NCI-H510A (cell line): Measurements from ENCODE around the gene SEMA4D.

Source experiments
- DNase-seq: peaks from one replicate; lab custom pipeline; 2025; lab: John Stamatoyannopoulos, UW

Gene SEMA4D

DNA sequence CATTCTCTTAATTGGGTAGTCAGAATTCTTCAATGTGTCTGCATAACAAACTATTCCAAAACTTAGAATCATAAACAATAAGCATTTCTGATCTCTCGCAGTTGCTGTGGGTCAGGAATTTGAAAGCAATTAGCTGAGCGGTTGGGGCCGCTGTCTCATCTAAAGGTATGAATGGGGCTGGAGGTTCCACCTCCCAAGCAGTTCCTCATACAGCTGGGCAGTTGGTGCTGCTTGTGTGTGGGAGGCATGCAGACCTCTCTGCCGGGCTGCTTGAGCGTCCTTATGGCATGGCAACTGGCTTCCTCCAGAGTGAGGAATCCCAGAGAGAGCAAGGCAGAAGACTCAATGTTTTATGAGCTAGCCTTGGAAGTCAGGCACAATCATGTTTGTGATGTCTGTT is 30.2 kb upstream of the SEMA4D start:
- no peak for DNase-seq

DNA sequence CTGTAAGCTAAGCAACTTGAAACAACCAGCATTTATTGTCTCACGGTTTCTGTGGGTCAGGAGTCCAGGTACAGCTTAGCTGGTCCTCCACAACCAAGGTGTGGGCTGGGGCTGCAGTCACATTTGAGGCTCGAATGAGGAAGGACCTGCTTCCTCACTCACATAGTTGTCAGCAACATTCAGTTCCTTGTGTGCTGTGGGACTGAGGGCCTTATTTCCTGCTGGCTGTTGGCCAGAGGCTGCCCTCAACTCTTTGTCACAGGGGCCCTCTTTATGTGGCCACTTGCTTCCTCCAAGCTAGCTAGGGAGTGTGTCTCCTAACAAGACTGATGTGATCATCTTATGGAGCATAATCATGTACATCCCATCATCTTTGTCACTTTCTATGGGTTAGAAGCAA is 29.2 kb upstream of the SEMA4D start:
- no peak for DNase-seq

DNA sequence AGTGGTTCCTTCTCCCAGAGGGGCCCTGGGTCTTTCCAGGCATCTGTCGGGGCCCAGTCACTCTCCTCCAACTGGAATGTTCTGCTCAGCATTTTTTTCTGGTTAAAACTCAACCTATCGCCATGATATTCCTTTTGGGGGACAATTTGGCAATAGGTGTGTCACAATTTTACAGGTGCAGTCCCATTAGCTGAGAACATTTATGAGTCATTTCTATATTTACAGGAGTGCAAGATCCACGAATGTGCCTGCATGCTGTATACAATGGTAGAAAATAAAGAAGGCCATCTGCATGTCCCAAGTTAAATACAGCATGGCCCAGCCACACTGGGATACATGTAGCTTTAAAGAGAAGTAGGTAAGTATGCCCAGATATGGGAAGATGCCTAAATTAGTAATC is 28.8 kb upstream of the SEMA4D start:
- DNase-seq = no peak

DNA sequence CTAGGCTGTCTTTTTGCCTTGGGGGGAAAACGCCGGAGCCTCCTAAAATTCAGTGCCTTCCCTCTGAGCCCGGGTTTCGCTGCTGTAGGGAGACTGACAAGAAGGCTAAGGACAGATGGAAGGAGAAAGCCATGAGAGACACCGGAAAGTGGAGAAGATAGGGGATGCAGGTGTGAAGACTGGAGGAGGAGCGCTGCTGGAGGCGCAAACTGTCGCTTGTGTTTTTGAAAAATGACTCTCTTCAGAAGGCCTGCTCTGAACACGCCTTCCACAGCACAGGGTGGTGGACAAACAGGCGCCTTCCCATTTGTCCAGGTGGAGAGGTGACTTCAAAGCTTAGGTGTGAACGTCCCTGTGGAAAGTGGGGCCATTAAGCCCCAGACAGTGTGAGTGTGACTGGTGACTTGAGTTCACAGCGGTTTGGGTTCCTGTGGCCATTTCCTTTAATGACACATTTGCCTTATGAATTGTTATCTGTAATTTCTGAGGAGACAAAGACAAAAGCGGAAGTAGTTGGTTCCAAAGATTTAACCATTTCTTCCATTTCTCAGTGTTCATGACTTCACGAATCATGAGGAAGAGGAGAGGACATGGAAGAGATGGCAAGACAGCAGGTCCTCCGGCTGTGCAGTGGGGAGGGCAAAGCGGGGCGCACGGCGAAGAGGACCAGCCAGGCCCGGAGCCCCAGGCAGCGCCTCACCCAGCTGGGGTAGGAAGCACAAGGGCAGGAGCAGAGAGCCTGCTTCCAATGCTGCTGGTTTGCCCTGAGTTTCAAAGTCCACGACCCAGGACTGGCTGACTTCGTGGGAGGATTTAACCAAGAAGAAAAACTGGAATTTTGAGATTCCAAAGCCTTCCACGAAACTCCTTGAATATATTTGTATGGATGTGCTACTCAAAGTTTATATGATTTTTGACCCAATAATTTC is 27.8 kb upstream of the SEMA4D start:
- no peak for DNase-seq

DNA sequence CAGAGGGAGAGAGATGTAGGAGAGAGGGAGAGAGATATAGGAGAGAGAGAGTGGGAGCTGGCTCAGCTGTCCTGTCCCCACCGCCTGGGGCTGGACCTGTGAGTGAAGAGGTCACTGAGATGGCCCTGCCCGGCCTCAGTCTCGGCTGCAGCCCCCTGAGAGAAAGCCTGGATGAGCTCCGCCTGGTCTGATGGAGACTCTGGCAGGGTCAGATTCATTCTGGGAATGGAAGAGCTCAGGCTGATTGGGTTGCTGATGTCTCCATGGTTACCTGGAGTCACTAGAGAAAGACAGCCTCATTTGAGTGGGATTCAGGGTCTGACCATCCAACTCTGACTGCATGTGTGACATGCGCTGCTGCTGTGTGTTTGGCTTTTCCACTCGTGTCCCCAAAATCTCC is 27.1 kb upstream of the SEMA4D start:
- DNase-seq = no peak

- no peak for DNase-seq
Observed at GRCh38 chr9:89523948-89524347, 26.0 kb upstream of the SEMA4D start.

GRCh38 chr9:89522959-89523285 is 25.0 kb upstream of the SEMA4D start:
- no peak for DNase-seq

GRCh38 chr9:89522261-89522958 is 24.5 kb upstream of the SEMA4D start:
- DNase-seq = no peak

DNA sequence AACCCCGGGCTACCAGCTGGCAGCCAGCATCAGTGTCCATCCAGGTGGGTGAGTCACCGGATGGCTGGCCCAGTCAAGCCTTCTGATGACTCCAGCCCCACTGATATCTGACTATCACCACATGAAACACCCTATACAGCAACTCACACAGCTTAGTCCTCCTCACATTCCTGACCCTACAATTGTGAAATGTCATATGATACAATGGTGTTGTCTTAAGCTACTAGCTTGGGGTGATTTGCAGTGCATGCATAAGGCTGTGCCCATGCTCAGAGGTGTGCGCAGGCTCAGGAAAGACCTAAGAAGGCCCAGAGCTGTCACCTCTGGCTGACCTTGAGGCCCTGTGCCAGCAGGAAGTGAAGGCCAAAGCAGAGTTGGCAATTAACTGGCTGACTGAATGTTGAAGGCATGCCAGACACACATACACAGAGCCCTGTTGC is 21.5 kb upstream of the SEMA4D start:
- DNase-seq = no peak

DNA sequence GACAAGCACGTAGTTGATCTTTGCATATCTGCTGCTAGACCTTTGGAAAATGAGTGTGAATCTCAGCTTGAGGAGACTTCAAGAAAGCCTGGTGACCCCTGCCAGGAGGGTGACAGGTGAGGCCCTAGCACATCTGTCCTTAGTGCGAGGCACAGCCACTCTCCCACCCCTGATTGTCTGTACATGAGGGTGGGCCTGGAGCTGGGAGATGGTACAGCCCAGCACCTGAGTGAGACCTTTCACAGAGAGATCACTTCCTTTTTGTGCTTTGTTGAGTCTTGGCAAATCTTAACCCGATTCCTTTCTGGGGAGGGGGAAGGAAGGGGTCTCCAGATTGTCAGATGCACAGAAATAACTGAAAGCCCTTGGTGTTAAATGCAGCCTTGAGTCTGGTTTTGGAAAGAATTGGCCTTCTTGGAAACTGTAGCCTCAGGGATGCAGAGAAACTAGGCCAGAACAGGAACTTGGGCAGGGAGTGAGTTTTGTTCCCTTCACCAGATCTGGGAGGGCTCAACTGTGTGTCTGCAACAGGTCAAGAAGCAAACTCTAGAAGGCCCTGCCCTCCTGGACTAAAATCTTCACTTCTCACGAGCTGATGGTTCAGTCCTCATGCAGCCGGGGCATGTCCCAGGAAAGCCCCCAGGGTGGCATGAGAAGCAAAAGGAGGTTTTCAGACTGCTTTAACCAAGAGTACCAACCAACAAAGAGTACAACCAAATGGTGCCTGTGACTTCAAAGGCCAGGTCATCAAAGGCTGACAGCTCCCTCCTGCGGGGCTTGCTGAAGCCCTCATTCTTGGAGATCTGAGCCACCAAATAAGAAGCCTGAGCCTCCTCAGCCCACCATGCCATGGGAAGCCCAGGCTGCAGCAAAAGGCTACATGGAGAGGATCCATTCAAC is 20.8 kb upstream of the SEMA4D start:
- no peak for DNase-seq

DNA sequence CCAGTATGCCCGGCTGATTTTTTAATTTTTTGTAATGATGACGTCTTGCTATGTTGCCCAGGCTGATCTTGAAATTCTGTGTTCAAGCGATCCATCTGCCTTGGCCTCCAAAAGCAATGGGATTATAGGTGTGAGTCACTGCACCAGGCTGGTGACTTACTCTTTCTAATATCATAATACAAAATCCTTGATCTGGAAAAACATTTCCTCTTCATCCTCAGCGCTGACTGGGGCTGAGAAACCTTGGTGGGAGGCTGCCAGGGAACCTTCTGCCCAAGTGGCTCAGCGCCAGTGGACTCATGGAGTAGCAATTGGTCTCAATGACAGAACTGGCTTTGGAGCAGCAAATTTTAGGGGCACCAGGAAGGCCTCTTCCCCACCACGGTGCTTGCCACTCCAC is 17.5 kb upstream of the SEMA4D start:
- DNase-seq = no peak

- DNase-seq = no peak
Observed at GRCh38 chr9:89514956-89515355, 17.0 kb upstream of the SEMA4D start.

DNA sequence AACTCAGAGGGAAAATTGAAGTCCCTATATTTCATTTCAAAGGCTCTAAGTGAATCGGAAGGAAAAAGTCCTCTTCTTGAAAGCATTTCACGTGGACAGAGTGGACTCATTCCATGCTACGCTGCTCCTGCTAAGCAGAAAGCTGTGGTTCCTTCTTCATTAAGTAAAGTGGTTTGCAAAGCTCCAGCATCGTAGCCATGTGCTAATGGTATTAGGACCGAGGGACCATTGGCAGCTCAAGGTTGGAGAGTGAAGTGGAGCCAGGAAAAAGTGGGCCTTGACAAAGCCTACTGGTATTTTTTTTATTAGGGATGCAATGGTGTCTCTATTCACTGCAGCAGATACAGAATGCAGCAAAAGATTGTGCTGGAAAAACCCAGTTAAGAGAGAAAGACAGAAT is 16.4 kb upstream of the SEMA4D start:
- no peak for DNase-seq

DNA sequence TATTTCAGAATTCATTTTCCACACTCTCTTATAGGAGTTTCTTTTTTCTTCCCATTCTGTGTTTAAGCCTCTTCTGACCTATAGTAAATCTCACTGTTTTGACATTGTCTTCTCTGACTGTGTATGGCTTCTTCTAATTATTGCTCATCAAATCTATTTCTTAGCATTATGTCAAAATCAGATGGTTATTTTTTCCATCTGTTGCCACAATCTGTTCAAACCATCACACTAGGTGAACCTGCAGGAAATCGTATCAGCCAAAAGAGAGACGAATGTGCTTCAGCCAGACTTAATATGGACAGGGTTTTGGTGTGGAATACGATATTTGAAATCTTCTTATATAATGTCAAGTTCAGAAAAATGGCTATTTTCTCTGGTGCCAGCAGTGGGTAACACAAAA is 15.9 kb upstream of the SEMA4D start:
- DNase-seq = no peak

DNA sequence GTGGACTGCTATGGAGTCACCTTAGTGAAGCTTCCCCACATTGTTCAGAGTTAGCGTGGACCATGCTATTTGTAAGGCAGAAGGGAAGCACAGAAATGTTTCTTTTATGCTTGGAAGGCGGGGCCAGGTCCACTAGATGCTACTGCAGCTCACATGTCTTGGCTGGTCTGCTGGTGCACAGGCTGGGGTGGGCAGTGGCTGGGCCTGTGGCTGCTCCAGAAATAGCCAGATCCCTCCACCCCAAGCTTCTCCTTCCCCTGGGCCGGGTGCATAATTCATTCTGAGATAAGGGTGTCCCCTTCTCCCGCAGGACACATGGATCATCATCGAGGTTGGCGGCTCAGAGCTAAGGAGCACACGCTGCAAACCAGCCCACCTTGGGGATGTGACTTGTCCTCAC is 14.5 kb upstream of the SEMA4D start:
- no peak for DNase-seq

DNA sequence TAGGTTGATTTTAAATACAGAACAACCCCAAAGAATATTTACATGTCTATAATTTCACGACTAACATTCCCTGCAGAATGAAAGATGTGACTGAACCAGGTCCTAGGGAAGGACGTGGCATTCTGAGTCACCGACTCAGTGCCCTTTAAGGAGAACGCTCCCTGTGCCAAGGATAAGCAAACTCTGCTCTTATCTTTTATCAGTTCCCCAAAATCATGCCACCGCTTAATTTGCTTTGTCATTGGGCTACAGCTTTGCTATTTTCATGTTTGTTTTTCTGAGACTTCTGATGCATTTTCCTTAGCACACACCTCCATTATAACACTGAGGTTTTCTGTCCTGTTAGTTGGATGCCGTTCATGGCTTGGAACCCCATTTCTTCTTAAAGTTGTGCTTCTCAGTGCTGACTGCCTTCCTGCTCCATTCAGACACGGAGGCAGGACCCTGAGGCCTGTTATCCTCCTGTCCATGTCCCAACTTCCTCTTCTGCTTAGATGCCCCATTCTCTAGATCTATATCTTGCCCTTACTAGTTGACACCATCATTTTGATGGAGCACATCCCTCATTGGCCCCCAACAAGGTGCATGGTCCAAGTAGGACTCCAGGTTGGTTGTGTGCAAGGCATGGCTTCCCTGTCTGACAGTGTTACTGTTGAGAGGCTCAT is 11.2 kb upstream of the SEMA4D start:
- DNase-seq = no peak

GRCh38 chr9:89505911-89506310 is 8.0 kb upstream of the SEMA4D start:
- DNase-seq = peak; percentile 32

- no peak for DNase-seq
Observed at GRCh38 chr9:89505048-89505447, 7.1 kb upstream of the SEMA4D start.

GRCh38 chr9:89502671-89503070 is 4.8 kb upstream of the SEMA4D start:
- no peak for DNase-seq

DNA sequence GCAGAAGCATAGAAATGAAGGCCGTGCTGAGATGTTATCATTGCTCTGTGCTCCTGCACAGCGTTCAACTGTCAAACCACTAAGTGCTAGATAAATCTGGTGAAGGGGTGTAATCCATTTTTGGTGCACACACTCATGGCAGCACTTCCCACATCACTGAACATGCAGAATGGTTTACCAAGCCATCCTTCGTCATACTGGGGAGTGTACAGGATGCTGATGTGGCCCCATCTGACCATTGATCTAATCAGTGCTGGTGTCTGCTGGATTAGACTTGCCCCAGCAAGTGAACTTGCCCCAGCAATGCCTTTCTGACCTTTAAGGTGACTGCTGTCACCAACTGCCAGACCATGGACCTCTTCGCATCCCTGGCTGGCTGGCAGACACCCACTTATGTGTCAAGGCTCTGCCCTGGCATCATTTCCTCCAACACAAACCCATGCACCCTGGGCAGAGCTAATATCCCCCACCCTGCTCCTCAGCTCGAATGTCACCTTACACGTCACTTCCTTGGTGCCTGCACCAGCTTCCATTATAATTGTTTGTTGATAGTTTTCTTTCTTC is 4.2 kb upstream of the SEMA4D start:
- DNase-seq = no peak

DNA sequence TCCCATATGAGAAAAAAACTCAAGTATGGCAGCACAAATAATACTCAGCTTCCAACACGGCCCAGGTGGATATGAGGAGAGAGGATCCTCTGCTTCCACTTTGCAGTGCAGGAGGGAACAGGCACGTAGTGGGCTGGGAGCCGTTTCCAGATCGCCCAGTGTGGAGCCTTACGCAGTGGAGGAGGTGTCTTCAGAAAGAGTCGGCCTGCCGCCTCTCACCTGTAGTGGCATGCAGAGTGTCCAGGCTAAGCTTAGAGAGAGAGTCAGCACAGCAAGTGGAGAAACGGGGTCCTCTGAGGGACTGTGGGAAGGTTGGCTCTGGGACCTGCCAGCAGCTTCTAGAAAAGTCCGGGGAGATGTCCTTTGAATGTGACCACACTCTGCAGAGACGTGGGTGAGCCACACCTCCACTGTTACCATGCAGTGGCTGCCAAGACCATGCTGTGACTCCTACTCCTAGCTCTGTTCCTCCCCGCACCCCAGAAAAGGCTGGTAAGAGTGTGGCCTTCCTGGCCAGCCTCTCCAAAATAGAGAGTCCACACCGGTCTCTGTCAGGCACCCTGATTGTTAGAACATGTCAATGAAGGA is 3.5 kb upstream of the SEMA4D start:
- DNase-seq = no peak
